ENCODE data around the gene CTBP2.

CTBP2 gene

DNA sequence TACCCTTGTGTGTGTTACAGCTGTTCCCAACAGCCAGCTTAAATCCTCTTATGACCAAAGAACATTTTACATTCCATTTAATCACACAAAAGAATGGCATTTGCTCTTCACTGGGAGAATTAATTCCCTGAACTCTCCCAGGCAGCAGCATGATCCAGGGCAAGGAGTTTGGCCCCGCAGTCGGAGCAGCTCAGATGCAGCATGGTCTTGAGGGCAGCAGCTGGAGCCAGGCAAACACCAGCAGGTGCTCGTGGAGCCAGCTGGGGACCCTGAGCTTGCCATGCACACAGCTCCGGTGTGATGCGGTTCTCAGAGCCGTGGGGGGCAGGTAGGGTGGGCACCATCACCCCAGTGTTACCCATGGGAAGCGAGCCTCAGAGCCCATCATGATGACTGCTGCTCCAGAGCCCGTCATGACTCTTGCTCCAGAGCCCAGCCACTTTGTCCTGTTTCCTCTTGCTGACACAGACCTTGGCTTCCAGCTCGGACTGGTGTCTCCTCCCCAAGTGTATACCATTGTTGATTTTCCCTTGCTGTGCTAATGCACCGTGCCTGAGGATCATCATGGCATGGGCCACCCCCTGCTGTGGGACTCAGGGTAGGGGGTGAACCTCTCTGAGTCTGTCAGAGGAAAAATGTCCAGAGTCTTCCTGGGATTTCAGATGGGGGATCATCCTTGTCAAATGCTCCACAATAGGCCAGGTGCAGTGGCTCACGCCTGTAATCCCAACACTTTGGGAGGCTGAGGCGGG is 142.6 kb downstream of the CTBP2 start:
- H3K4me3 ChIP-seq (ENCODE audit: low read depth, low read length) = no peak overlapping the region
- DNase-seq (ENCODE audit: low read depth, low spot score) = no peak
- TF ChIP-seq CTCF (IDR thresholded peaks at IDR 0.05; ENCODE audit: insufficient read depth, low read length, missing control alignments) = no peak
- CTCF ChIA-PET = interaction anchor here (1.1 to 1.9 kb wide), 4 partner anchors 10 to 30 kb away, joined by 3 to 9 read pairs (median 4); no protein-coding TSS in a partner anchor
- POLR2A ChIA-PET = interaction anchor here (0.9 to 1.6 kb wide), 2 partner anchors 10 to 17 kb away, joined by 4 to 5 read pairs; no protein-coding TSS in a partner anchor

GRCh38 chr10:125016611-125017202 is 143.7 kb downstream of the CTBP2 start:
- TF ChIP-seq CTCF (IDR thresholded peaks at IDR 0.05; ENCODE audit: insufficient read depth, low read length, missing control alignments) = no peak
- ChIA-PET POLR2A (interaction anchor here (0.9 to 1.6 kb wide), 2 partner anchors 11 to 18 kb away, joined by 4 to 5 read pairs; no protein-coding TSS in a partner anchor), CTCF (interaction anchor here (0.7 to 1.9 kb wide), 4 partner anchors 10 to 31 kb away, joined by 3 to 9 read pairs (median 4); no protein-coding TSS in a partner anchor)
- H3K4me3 ChIP-seq (ENCODE audit: low read depth, low read length) = no peak overlapping the region
- DNase-seq (ENCODE audit: low read depth, low spot score) = no peak

- H3K4me3 ChIP-seq (ENCODE audit: low read depth, low read length) = no peak overlapping the region
- ChIA-PET POLR2A (no interaction called here), CTCF (interaction anchor here (1.5 to 1.9 kb wide), 2 partner anchors 11 to 32 kb away, joined by 5 to 9 read pairs; no protein-coding TSS in a partner anchor)
- no peak for DNase-seq (ENCODE audit: low read depth, low spot score)
- TF ChIP-seq CTCF (IDR thresholded peaks at IDR 0.05; ENCODE audit: insufficient read depth, low read length, missing control alignments) = no peak
Measured at GRCh38 chr10:125016123-125016522, 144.2 kb downstream of the CTBP2 start.

DNA sequence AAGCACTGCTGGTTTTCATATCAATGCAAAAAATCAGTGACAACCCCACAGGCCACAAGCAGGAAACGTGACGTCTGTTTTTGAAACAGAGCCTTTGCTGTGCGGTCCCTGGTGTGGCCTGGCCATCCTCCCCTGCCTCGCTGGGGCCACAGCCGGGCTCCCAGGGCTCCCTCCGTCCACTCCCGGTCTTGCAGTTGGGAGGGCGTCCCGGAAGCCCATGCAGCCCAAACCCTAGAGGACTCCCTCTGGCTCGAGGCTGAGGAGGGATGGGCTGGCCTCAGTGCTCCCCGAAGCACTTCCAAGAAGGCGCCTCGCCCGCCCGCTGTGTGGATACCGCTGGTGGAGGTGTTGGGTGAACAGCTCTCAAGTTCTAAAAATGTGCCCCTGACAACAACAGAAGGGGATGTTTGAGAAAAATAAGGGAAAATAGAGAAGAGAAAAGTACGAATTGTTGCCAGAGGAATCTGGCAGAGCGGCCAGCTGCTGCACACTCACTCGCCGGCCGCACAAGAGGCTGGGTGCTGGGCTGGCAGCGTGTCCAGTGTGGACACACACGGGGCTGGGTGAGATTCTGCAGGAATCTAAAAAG is 144.9 kb downstream of the CTBP2 start:
- no peak overlapping the region for H3K4me3 ChIP-seq (ENCODE audit: low read depth, low read length)
- TF ChIP-seq CTCF (IDR thresholded peaks at IDR 0.05; ENCODE audit: insufficient read depth, low read length, missing control alignments) = no peak
- POLR2A ChIA-PET = no interaction called here
- CTCF ChIA-PET = interaction anchor here (1.3 kb wide), 1 partner anchor 34 kb away, joined by 3 read pairs; no protein-coding TSS in a partner anchor
- no peak for DNase-seq (ENCODE audit: low read depth, low spot score)

GRCh38 chr10:125014836-125015355 is 145.5 kb downstream of the CTBP2 start:
- no peak for DNase-seq (ENCODE audit: low read depth, low spot score)
- no peak overlapping the region for H3K4me3 ChIP-seq (ENCODE audit: low read depth, low read length)
- CTCF ChIA-PET = interaction anchor here (1.3 kb wide), 1 partner anchor 35 kb away, joined by 3 read pairs; no protein-coding TSS in a partner anchor
- no peak for TF ChIP-seq CTCF (IDR thresholded peaks at IDR 0.05; ENCODE audit: insufficient read depth, low read length, missing control alignments)
- POLR2A ChIA-PET = no interaction called here
